DOHH2 (cell line): ENCODE measurements around the gene NAV2.

Experiments used
- H3F3A ChIP-seq: fragments of 200-600 bp; sonication (generic), shearing (Covaris generic); 2 replicates; pipeline ENCODE4 v1.6.0; 2016; ENCODE audit warnings: antibody characterized with exemption, mild to moderate bottlenecking; ENCODE audit not compliant: control insufficient read depth, insufficient read depth
- H3K27ac ChIP-seq: fragments of 200-600 bp; sonication (generic); 2 replicates; pipeline ENCODE4 v1.5.1; 2014; ENCODE audit warnings: low read depth, mild to moderate bottlenecking, low read length, moderate library complexity
- H3K27me3 ChIP-seq: fragments of 200-600 bp; sonication (generic); 2 replicates; pipeline ENCODE4 v1.6.1; 2014; ENCODE audit warnings: mild to moderate bottlenecking, low read length, mixed read lengths; ENCODE audit not compliant: control insufficient read depth
- H3K36me3 ChIP-seq: fragments of 200-600 bp; sonication (generic); 2 replicates; pipeline ENCODE4 v1.6.1; 2014; ENCODE audit warnings: mild to moderate bottlenecking, low read length, moderate library complexity, mixed read lengths; ENCODE audit not compliant: control insufficient read depth
- H3K4me1 ChIP-seq: fragments of 200-600 bp; sonication (generic); 2 replicates; pipeline ENCODE4 v1.6.1; 2014; ENCODE audit warnings: mild to moderate bottlenecking, low read length, mixed read lengths; ENCODE audit not compliant: control insufficient read depth
- H3K4me2 ChIP-seq: fragments of 200-600 bp; sonication (generic); 2 replicates; pipeline ENCODE4 v1.6.0; 2014; ENCODE audit warnings: mild to moderate bottlenecking, low read length, moderate library complexity
- H3K4me3 ChIP-seq: fragments of 200-600 bp; sonication (generic); 2 replicates; pipeline ENCODE4 v1.5.1; 2014; ENCODE audit warnings: mild to moderate bottlenecking, low read length, mixed read lengths
- H3K79me2 ChIP-seq: fragments of 200-600 bp; sonication (generic); 2 replicates; pipeline ENCODE4 v1.6.1; 2014; ENCODE audit warnings: mild to moderate bottlenecking, low read length, mixed read lengths; ENCODE audit not compliant: control insufficient read depth
- H3K9me2 ChIP-seq: fragments of 200-600 bp; sonication (generic); replicated peaks from 2 replicates; pipeline ENCODE4 v1.6.1; 2014; ENCODE audit warnings: mild to moderate bottlenecking, low read length, mixed read lengths; ENCODE audit not compliant: control insufficient read depth
- H3K9me3 ChIP-seq: fragments of 200-600 bp; sonication (generic); 2 replicates; pipeline ENCODE4 v1.6.1; 2014; ENCODE audit warnings: antibody characterized with exemption, low read length, mixed read lengths; ENCODE audit not compliant: control insufficient read depth, insufficient read depth
- H4K20me1 ChIP-seq: fragments of 200-600 bp; sonication (generic); 2 replicates; pipeline ENCODE4 v1.6.0; 2014; ENCODE audit warnings: low read depth, mild to moderate bottlenecking, antibody characterized with exemption, low read length, moderate library complexity; ENCODE audit not compliant: control insufficient read depth, insufficient read depth
- CTCF ChIP-seq: fragments of 200-600 bp; sonication (generic); IDR thresholded peaks from one replicate; pipeline ENCODE4 v1.5.1; 2014; ENCODE audit warnings: antibody characterized with exemption, mild to moderate bottlenecking, low read depth, low read length; ENCODE audit not compliant: poor library complexity, severe bottlenecking
- EZH2phosphoT487 ChIP-seq: fragments of 200-600 bp; sonication (generic); IDR thresholded peaks from 2 replicates; pipeline ENCODE4 v1.6.1; 2017; ENCODE audit warnings: borderline replicate concordance, mild to moderate bottlenecking, antibody characterized with exemption, low read length, moderate library complexity, mixed read lengths

NAV2 gene

GRCh38 chr11:20027556-20028013 is 314.9 kb downstream of the NAV2 start:
- H3F3A ChIP-seq, result no peaks in the 10 kb centered on the region
- no peaks in the 10 kb centered on the region for H4K20me1 ChIP-seq
- H3K4me1 ChIP-seq, result no peaks in the 10 kb centered on the region
- no peaks in the 10 kb centered on the region for H3K9me3 ChIP-seq
- no peaks in the 10 kb centered on the region for H3K79me2 ChIP-seq
- no peaks in the 10 kb centered on the region for H3K36me3 ChIP-seq
- H3K4me2 ChIP-seq, result no peak overlapping the region
- no peak overlapping the region for H3K4me3 ChIP-seq
- no peaks in the 10 kb centered on the region for H3K9me2 ChIP-seq
- TF ChIP-seq CTCF (no peak), EZH2phosphoT487 (no peak)
- no peaks in the 10 kb centered on the region for H3K27me3 ChIP-seq
- H3K27ac ChIP-seq, result no peak overlapping the region

- TF ChIP-seq CTCF, result no peak
- no peaks in the 10 kb centered on the region for H3K9me2 ChIP-seq
- H3K9me3 ChIP-seq, result no peaks in the 10 kb centered on the region
- no peak overlapping the region for H3K4me2 ChIP-seq
- H3K4me3 ChIP-seq, result no peak overlapping the region
- no peaks in the 10 kb centered on the region for H3F3A ChIP-seq
- H3K27me3 ChIP-seq, result no peaks in the 10 kb centered on the region
- H3K36me3 ChIP-seq, result no peaks in the 10 kb centered on the region
- H3K4me1 ChIP-seq, result no peaks in the 10 kb centered on the region
- no peaks in the 10 kb centered on the region for H4K20me1 ChIP-seq
- H3K79me2 ChIP-seq, result no peaks in the 10 kb centered on the region
- H3K27ac ChIP-seq, result no peak overlapping the region
Observed at GRCh38 chr11:20029193-20029592, 316.6 kb downstream of the NAV2 start.

- TF ChIP-seq CTCF, result no peak
- no peak for TF ChIP-seq EZH2phosphoT487
- Histone ChIP-seq H3K4me2 (no peak overlapping the region), H3K4me3 (no peak overlapping the region), H3K9me2 (no peaks in the 10 kb centered on the region), H3F3A (no peaks in the 10 kb centered on the region), H4K20me1 (no peaks in the 10 kb centered on the region), H3K27me3 (no peaks in the 10 kb centered on the region), H3K36me3 (no peaks in the 10 kb centered on the region), H3K79me2 (no peaks in the 10 kb centered on the region), H3K27ac (no peak overlapping the region), H3K4me1 (no peaks in the 10 kb centered on the region), H3K9me3 (no peaks in the 10 kb centered on the region)
Observed at GRCh38 chr11:20030472-20030871, 317.8 kb downstream of the NAV2 start.
